ENCODE data around the gene PTPRN2. TPM values are rescaled to one million over a fixed set of nuclear protein-coding genes. Genes with fewer than 3 reads are reported as not detected.

The PTPRN2 gene
- polyA plus RNA-seq, 1 experiment = 0.02 TPM

DNA sequence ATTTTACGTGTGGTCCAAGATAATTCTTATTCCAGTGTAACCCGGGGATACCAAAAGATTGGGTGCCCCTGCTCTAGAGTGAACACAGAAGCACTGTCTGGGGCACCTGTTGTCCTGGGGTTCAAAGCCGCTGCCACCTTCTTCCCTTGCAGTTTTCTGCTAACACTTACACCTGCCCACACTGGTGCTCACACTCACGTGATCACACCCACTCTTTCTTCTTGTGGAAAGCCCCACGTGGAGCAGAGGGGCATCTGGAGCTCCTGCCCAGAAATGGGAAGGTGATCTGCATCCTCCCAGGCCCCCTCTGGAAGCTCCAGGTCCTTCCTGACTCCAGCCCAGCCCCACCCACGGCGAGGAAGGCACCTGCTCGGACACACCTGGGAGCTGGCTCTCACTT lies 42.9 kb downstream of the PTPRN2 start:
- no peaks in the 10 kb centered on the region for H3K27me3 ChIP-seq (ENCODE audit: control insufficient read depth, insufficient read depth, low read length)
- TF ChIP-seq CTCF (IDR thresholded peaks at IDR 0.05; ENCODE audit: low read depth, low read length) = no peak
- CTCF ChIA-PET = no interaction called here
- POLR2A ChIA-PET = no interaction called here
- H3K9me3 ChIP-seq (ENCODE audit: control insufficient read depth, insufficient read depth, low read length) = peaks cover 80% of the 10 kb centered on the region
- H3K27ac ChIP-seq (ENCODE audit: low read depth, low read length) = no peak overlapping the region
- no peak for DNase-seq (ENCODE audit: low read depth, low spot score)
- no peak overlapping the region for H3K4me3 ChIP-seq (ENCODE audit: low read depth, low read length)

DNA sequence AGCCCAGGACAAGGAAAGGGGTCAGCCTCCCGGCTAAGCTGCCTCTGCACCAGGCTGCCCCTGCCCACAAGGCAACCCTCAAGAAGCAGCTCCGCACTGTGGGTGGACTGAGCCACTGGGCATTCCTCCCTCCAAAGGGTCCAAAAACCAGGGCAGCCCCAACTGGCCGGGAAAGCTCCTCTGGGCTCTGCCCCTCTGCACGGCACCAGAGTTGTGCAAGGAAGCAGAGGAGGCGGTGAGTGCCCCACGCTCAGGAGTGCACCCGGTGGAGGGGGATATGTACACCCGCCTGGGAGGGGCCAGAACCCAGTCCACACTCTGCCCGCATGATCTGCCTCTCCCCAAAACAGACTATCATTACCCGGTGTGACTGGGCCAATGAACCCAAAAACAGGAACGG lies 43.8 kb downstream of the PTPRN2 start:
- Histone ChIP-seq H3K9me3 (ENCODE audit: control insufficient read depth, insufficient read depth, low read length) (peaks cover 79% of the 10 kb centered on the region), H3K27ac (ENCODE audit: low read depth, low read length) (no peak overlapping the region), H3K4me3 (ENCODE audit: low read depth, low read length) (no peak overlapping the region), H3K27me3 (ENCODE audit: control insufficient read depth, insufficient read depth, low read length) (no peaks in the 10 kb centered on the region)
- CTCF ChIA-PET = no interaction called here
- TF ChIP-seq CTCF (IDR thresholded peaks at IDR 0.05; ENCODE audit: low read depth, low read length) = no peak
- DNase-seq (ENCODE audit: low read depth, low spot score) = no peak
- POLR2A ChIA-PET = no interaction called here

- CTCF ChIA-PET = no interaction called here
- POLR2A ChIA-PET = no interaction called here
- Histone ChIP-seq H3K4me3 (ENCODE audit: low read depth, low read length) (no peak overlapping the region), H3K9me3 (ENCODE audit: control insufficient read depth, insufficient read depth, low read length) (peaks cover 79% of the 10 kb centered on the region), H3K27me3 (ENCODE audit: control insufficient read depth, insufficient read depth, low read length) (no peaks in the 10 kb centered on the region), H3K27ac (ENCODE audit: low read depth, low read length) (no peak overlapping the region)
- no peak for DNase-seq (ENCODE audit: low read depth, low spot score)
- TF ChIP-seq CTCF (IDR thresholded peaks at IDR 0.05; ENCODE audit: low read depth, low read length) = no peak
These were observed 44.7 kb downstream of the PTPRN2 start for GRCh38 chr7:158542651-158543566.

DNA sequence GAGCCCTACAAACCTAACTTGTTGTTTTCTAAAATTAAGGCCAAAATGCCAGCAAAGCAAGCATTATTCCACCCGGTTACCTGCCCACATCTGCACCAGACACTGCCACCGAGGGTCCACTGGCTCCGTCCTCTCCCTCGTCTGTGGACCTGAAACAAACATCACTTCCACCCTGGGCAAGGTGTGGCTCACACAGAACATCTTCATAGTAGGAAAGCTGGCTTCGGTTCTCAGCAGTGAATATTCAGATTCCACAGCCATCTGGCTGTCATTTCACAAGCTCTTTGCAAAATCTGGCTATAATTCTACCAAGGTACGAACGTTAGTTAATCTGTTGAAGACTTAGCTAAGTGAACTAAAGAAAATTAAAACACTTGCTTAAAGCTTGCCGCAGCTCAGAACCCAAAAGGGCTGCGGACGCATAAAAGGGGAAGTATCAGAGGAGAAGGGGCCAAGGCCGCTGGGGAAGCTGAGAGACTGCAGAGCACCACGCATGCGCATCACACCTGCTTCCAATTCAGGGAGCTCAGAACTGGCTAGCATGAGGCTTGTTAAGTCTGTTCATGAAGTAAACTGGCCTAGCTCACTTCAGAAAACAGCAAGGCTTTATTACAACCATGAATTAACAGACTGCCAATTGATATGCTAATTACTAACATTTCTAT lies 46.1 kb downstream of the PTPRN2 start:
- Histone ChIP-seq H3K27me3 (ENCODE audit: control insufficient read depth, insufficient read depth, low read length) (no peaks in the 10 kb centered on the region), H3K27ac (ENCODE audit: low read depth, low read length) (no peak overlapping the region), H3K9me3 (ENCODE audit: control insufficient read depth, insufficient read depth, low read length) (peaks cover 79% of the 10 kb centered on the region), H3K4me3 (ENCODE audit: low read depth, low read length) (no peak overlapping the region)
- CTCF ChIA-PET = no interaction called here
- POLR2A ChIA-PET = no interaction called here
- no peak for TF ChIP-seq CTCF (IDR thresholded peaks at IDR 0.05; ENCODE audit: low read depth, low read length)
- DNase-seq (ENCODE audit: low read depth, low spot score) = no peak

GRCh38 chr7:158539711-158540146 lies 47.9 kb downstream of the PTPRN2 start:
- Histone ChIP-seq H3K4me3 (ENCODE audit: low read depth, low read length) (no peak overlapping the region), H3K9me3 (ENCODE audit: control insufficient read depth, insufficient read depth, low read length) (peaks cover 71% of the 10 kb centered on the region), H3K27ac (ENCODE audit: low read depth, low read length) (no peak overlapping the region), H3K27me3 (ENCODE audit: control insufficient read depth, insufficient read depth, low read length) (no peaks in the 10 kb centered on the region)
- TF ChIP-seq CTCF (IDR thresholded peaks at IDR 0.05; ENCODE audit: low read depth, low read length) = no peak
- no peak for DNase-seq (ENCODE audit: low read depth, low spot score)
- ChIA-PET POLR2A (no interaction called here), CTCF (no interaction called here)
